Tibial artery (tissue), 4 donors: ENCODE results near the gene SYNDIG1.

Experiments
- DNase-seq, 2 donors: peaks; one replicate each; pipeline ENCODE4 v3.0.0-alpha.2; 2019
- H3K27ac ChIP-seq, 2 donors: fragments of 200-600 bp; sonication (generic) in 1 of 2; 1 replicate in 1 of 2; 2 replicates in 1 of 2; pipeline ENCODE4 v1.5.1; 2018 to 2019; ENCODE audit warnings: mild to moderate bottlenecking in 1 of 2
- H3K27me3 ChIP-seq, 2 donors: fragments of 200-600 bp; sonication (generic) in 1 of 2; one replicate each; pipeline versions ENCODE4 v1.5.1 to v1.6.0; 2016 to 2019
- H3K36me3 ChIP-seq, 3 donors: fragments of 200-600 bp; sonication (generic) in 2 of 3; one replicate each; pipeline ENCODE4 v1.5.1; 2016 to 2019; ENCODE audit warnings: mild to moderate bottlenecking in 2 of 3
- H3K4me1 ChIP-seq, 4 donors: fragments of 200-600 bp; sonication (generic) in 2 of 4; 1 replicate in 3 of 4; 2 replicates in 1 of 4; pipeline ENCODE4 v1.5.1; 2016 to 2019
- H3K4me3 ChIP-seq, 2 donors: fragments of 200-600 bp; sonication (generic) in 1 of 2; 1 replicate in 1 of 2; 2 replicates in 1 of 2; pipeline ENCODE4 v1.5.1; 2018 to 2019; ENCODE audit warnings: mild to moderate bottlenecking in 2 of 2
- H3K9me3 ChIP-seq, 3 donors: fragments of 200-600 bp; sonication (generic) in 1 of 3; one replicate each; pipeline ENCODE4 v1.5.1; 2016 to 2019
- CTCF ChIP-seq, 2 experiments: fragments of 200-600 bp in 1 of 2; fragments of 450-650 bp in 1 of 2; IDR thresholded peaks; one replicate each; pipeline ENCODE4 v1.5.1; 2017 to 2019; ENCODE audit warnings: antibody characterized with exemption in 2 of 2, mild to moderate bottlenecking in 1 of 2, moderate library complexity in 1 of 2
- intact Hi-C: fragments of 100-400 bp; cut with DNase I; formaldehyde crosslinking; loops from one replicate; pipeline ENCODE4 v1.15.0; 2023; ENCODE audit warnings: low total_unique reads

SYNDIG1 gene

DNA sequence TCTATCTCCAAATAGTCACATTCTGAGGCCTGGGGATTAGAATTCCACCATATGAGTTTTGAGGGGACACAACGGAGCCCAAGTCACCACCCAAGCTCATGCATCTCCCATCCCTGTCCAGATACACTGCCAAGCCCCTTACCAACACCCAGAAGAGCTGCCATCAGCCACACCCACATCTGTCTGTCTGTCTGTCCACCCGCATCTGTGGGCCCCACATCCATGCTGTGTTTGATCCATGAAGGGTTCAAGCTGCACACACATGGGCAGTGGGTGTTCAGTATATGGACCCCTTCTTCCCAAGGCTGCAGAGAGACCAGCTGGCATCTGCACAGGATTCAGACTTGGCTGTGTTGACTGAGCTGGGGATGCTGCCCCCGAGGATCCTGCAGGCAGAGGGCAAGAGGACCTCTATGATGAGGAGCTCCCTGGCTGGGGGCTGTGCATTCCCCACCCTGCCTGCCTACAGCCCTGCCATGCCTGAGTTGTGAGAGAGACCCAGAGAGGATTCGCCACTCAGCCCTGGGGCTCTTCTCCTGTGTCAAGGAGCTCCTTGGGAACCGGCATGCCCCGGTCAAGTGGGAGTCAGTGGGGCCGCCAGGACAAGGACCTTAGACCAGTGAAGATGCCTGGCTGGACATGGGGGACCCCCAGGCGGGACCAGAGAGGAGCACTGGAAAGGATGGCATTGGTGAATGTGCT lies 206.4 kb downstream of the SYNDIG1 start:
- no peaks in the 10 kb centered on the region for H3K27me3 ChIP-seq
- peak in 1 of 2 donors; percentile 46 for DNase-seq
- H3K36me3 ChIP-seq: no peaks in the 10 kb centered on the region
- intact Hi-C loops: no loop called here
- peaks cover 0 to 19% (median 13%) of the 10 kb centered on the region in 4 donors for H3K4me1 ChIP-seq
- no peaks in the 10 kb centered on the region for H3K9me3 ChIP-seq
- TF ChIP-seq CTCF (IDR thresholded peaks at IDR 0.05): no peak
- H3K27ac ChIP-seq: no peak overlapping the region
- no peak overlapping the region for H3K4me3 ChIP-seq

DNA sequence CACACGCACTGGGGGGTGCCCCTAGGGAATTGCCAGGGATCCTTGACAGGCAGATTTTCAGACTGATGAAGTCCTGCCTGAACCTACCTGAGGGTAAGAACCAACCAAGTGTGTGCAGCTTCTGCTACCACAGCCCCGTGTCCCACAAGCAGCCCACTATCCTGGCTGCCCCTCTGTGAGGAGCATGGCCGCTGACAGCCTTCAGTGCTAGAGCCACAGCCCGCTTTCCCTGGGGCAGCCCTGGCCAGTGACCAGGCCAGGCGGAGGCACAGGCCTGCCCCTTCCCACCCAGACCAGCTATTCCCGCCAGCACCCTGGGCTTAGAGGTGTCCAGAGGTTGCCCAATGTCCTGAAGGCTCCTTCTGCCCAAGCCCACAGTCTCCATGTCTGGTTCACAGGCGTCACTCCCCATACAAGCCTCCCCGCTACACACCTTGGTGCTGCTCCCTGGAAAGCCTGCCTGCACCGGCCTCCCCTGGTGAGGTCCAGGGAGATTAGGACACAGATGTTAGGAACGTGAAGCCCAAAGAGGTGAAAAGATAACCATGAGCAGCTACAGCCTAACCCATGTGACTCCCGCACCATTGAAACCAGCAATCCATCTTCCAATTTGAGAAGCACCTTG lies 207.0 kb downstream of the SYNDIG1 start:
- peaks cover 0 to 19% (median 13%) of the 10 kb centered on the region in 4 donors for H3K4me1 ChIP-seq
- intact Hi-C loops: no loop called here
- no peaks in the 10 kb centered on the region for H3K36me3 ChIP-seq
- H3K4me3 ChIP-seq: no peak overlapping the region
- H3K9me3 ChIP-seq: no peaks in the 10 kb centered on the region
- no peak overlapping the region for H3K27ac ChIP-seq
- TF ChIP-seq CTCF (IDR thresholded peaks at IDR 0.05): no peak
- H3K27me3 ChIP-seq: no peaks in the 10 kb centered on the region
- peak in 1 of 2 donors; percentile 34 for DNase-seq

DNA sequence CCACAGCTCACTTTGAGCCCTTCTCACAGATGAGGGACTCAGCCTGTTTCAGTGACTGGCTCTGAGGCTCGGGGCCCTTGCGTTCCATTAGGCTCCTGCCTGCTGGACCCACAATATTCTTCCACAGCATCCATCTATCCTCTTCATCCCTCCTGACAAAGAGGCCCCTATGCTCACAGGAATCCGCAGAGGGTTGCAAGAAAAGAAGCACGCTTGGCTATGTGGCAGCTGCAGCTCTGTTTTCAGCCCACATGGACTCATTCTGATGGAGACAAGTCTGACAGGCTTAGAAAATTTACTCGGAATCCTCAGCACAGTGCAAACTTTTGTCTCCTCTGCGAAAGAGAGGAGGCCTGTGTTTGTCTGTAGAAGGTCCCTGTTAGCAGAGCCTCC lies 207.5 kb downstream of the SYNDIG1 start:
- Histone ChIP-seq H3K9me3 (no peaks in the 10 kb centered on the region), H3K4me3 (no peak overlapping the region), H3K27ac (no peak overlapping the region), H3K4me1 (peaks cover 0 to 19% (median 13%) of the 10 kb centered on the region in 4 donors), H3K27me3 (no peaks in the 10 kb centered on the region), H3K36me3 (no peaks in the 10 kb centered on the region)
- no peak for TF ChIP-seq CTCF (IDR thresholded peaks at IDR 0.05)
- intact Hi-C loops: no loop called here
- peak in 1 of 2 donors; percentile 38 for DNase-seq

- H3K27me3 ChIP-seq: no peaks in the 10 kb centered on the region
- peak in 1 of 2 donors; percentile 41 for DNase-seq
- no peak overlapping the region for H3K4me3 ChIP-seq
- H3K27ac ChIP-seq: no peak overlapping the region
- H3K9me3 ChIP-seq: no peaks in the 10 kb centered on the region
- H3K36me3 ChIP-seq: no peaks in the 10 kb centered on the region
- intact Hi-C loops: no loop called here
- peaks cover 0 to 14% (median 10%) of the 10 kb centered on the region in 4 donors for H3K4me1 ChIP-seq
- no peak for TF ChIP-seq CTCF (IDR thresholded peaks at IDR 0.05)
These were observed 208.3 kb downstream of the SYNDIG1 start for GRCh38 chr20:24677626-24678315.

DNA sequence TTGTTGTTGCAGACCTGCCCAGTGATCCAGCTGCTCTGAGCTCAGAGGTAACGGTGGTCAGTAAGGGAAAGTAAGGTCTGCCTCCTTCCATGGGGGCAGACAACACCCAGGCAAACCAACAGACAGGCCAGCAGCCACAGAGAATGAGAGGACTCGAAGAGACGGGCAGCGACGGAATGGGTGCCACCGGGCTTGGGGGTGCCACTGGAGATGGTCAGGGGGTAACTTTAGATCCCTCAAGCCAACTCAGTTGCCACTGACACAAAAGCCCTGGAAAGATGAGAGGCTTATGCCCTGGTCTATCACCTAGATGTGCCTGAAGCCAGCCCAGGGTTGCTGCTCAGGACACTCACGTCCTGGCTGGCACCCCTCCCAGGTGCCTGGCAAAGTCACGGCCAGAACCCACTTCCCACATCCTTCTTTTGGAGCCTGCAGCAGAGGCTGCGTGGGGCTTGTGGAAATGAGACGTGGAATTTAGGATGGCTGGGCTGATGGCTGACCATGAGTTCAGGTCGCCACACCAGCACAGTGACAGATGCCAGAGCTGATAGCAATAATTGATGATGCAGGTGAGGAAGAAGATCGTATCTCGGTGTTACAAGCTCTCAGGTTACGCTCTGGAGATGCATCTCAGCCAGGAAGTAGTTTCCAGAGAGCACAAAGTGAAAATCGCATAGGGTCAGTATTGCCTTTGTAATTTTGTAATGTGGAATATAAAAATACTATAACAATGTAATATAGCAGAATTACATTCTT lies 209.1 kb downstream of the SYNDIG1 start:
- no peaks in the 10 kb centered on the region for H3K9me3 ChIP-seq
- H3K4me3 ChIP-seq: no peak overlapping the region
- no peak for TF ChIP-seq CTCF (IDR thresholded peaks at IDR 0.05)
- intact Hi-C loops: no loop called here
- peak; percentile 11 to 56 for DNase-seq
- H3K27me3 ChIP-seq: no peaks in the 10 kb centered on the region
- peaks cover 0 to 6% (median 2%) of the 10 kb centered on the region in 4 donors for H3K4me1 ChIP-seq
- H3K27ac ChIP-seq: no peak overlapping the region
- no peaks in the 10 kb centered on the region for H3K36me3 ChIP-seq
